Activated naive CD4-positive, alpha-beta T cell treated with anti-CD3 and anti-CD28 coated beads for 36 hours (primary cell): ENCODE measurements around the gene KRT82. TPM values are rescaled to one million over a fixed set of nuclear protein-coding genes. Genes with fewer than 3 reads are reported as not detected.
"Not testable (repeated sequence)": the region's sequence is repeated elsewhere in the genome, so short reads cannot be mapped to it uniquely, and the experiment has no call there.

ENCODE experiments used
- CTCF ChIA-PET: fragments of 350-600 bp; sonication (Branson Sonifier 250); formaldehyde crosslinking; loops from one replicate; lab custom pipeline; 2021; ENCODE audit warnings: antibody characterized with exemption; lab: Charles Lee
- DNase-seq: peaks from one replicate; pipeline ENCODE4 v3.0.0-alpha.2; 2020
- H3K27ac Mint-ChIP-seq: one replicate; pipeline ENCODE4 v1.8.0; 2021; ENCODE audit warnings: mild to moderate bottlenecking, mixed read lengths
- H3K27me3 Mint-ChIP-seq: one replicate; pipeline ENCODE4 v1.8.0; 2021; ENCODE audit warnings: low read depth, mixed read lengths
- H3K36me3 Mint-ChIP-seq: one replicate; pipeline ENCODE4 v1.8.0; 2021; ENCODE audit warnings: low read depth, mixed read lengths
- H3K4me1 Mint-ChIP-seq: one replicate; pipeline ENCODE4 v1.8.0; 2021; ENCODE audit warnings: low read depth, mixed read lengths
- H3K4me3 Mint-ChIP-seq: one replicate; pipeline ENCODE4 v1.8.0; 2021; ENCODE audit warnings: mild to moderate bottlenecking, moderate library complexity, mixed read lengths
- H3K9me3 Mint-ChIP-seq: one replicate; pipeline ENCODE4 v1.8.0; 2021; ENCODE audit warnings: mixed read lengths
- intact Hi-C: fragments of 100-400 bp; cut with micrococcal nuclease; formaldehyde crosslinking; loops from one replicate; pipeline ENCODE4 v1.15.1; 2023
- total RNA-seq, 2 experiments: library from RNA; stranded (reverse); gene quantifications; one replicate each; pipeline ENCODE4 v1.2.3, GENCODE V29; 2021

The KRT82 gene
- not detected for total RNA-seq

DNA sequence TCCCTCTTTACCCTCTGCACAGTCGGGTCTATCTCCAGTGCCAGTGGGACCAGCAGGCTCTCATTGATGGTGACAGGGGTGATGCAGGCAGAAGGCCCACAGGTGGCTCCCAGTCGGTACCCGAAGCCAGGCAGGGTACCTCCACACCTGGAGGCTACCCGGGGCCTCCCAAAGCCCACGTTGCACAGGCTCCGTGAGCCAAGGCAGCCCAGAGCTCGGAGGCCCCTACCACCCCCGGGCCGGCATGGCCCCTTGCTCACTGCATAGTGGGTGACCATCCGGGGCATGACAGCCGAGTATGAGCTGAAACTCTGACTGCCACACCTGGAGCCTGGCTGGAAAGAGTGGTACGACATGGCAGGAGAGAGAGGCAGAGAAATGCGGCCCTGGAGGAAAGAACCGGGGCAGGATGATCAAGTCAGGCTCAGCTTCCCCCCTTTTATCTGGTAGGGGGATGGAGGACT, at the start of gene KRT82:
Gene KRT82 (minus strand): TSS at position 414 of the 464 bp plus-strand sequence. CDS start 58 bp downstream, at position 356.
- CTCF ChIA-PET: interaction anchor here (0.6 kb wide), 1 partner anchor 721 kb away, joined by 3 read pairs; no protein-coding TSS in a partner anchor
- H3K4me3 Mint-ChIP-seq: no peak within 1 kb of the TSS
- H3K9me3 Mint-ChIP-seq: no peaks in the 10 kb centered on the region
- H3K27ac Mint-ChIP-seq: no peak within 1 kb of the TSS
- H3K36me3 Mint-ChIP-seq: no peaks in the 10 kb centered on the region
- no peaks in the 10 kb centered on the region for H3K4me1 Mint-ChIP-seq
- H3K27me3 Mint-ChIP-seq: no peaks in the 10 kb centered on the region
- intact Hi-C loops: no loop called here
- DNase-seq: no peak

DNA sequence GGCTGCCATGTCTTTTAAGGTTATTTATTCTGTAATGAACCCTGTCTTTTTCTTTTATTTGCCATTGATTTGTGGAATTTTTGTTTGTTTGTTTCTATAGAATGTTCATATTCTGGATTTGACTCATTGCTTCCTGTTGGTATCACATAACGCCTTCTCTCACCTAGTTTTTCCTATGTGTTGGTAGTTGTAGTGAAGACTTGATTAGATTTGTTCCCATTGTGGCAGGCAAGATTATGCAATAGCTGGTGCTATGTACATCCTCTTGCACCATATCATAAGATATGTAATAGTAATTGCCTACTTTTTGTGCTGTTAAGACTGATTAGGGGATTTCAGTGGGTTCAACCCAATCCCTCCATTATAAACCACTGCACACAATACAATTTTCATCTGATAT, 49.7 kb upstream of the KRT82 start:
- no peak overlapping the region for H3K4me3 Mint-ChIP-seq
- CTCF ChIA-PET: no interaction called here
- no peak overlapping the region for H3K27ac Mint-ChIP-seq
- peaks cover 5% of the 10 kb centered on the region for H3K27me3 Mint-ChIP-seq
- no peaks in the 10 kb centered on the region for H3K36me3 Mint-ChIP-seq
- peaks cover 2% of the 10 kb centered on the region for H3K4me1 Mint-ChIP-seq
- intact Hi-C loops: no loop called here
- H3K9me3 Mint-ChIP-seq: no peaks in the 10 kb centered on the region
- DNase-seq: no peak

DNA sequence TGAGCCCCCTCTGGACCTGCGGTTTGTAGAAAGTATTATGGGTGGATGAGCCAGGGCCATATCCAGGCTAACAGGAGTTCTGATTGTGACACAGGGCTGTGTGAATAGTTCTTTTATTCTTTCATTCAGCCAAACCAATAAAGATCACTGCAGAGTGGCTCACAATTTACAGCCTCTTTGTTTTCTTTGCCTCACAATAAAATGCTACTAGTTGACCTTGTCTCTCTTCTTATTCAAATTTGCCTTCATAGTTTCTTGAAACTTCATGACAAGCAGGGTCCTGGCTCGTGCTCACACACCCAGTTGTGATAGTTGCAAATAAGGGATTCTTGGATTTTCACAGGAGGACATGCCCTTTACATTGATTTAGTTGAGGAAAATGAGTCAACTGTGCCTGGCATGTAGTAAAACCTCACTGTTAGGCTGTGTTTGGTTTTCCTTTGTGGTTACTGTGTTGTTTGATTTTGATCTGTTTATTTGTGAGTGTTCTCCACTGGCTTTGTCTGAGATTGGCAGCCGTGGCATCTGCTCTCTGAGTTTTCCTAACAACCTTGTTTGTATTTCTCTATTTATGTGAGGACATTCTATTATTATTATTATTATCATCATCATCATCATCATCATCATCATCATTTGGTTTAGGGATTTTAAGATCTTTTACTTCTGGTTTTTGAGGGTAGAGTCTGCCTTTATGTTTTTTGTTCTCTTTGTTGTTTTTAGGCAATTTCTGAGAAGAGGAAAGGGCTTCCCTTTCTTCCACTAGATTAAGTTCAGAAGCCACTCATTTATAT, 48.5 kb upstream of the KRT82 start:
- H3K4me3 Mint-ChIP-seq: no peak overlapping the region
- peaks cover 2% of the 10 kb centered on the region for H3K4me1 Mint-ChIP-seq
- CTCF ChIA-PET: no interaction called here
- DNase-seq: no peak
- H3K27me3 Mint-ChIP-seq: no peaks in the 10 kb centered on the region
- intact Hi-C loops: no loop called here
- H3K27ac Mint-ChIP-seq: no peak overlapping the region
- no peaks in the 10 kb centered on the region for H3K9me3 Mint-ChIP-seq
- H3K36me3 Mint-ChIP-seq: no peaks in the 10 kb centered on the region

DNA sequence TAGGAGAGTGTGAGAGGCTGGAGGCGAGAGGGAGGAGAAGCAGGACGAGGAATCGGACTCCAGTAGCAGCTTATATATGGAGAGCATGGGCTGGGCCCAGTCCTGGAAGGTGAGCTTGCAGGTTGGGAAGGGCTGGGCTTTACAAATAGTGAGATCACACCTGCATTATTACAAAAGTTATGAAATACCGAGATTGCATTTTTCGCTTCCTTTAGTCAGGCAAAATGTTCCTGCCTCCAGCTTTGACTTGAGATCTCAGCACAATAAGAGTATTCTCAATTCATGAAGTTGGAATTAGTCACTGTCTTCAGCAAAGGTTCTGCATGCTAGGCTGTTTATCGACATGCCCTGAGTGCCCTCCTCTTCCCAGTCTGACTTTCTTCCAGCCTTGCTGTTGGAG, 46.0 kb upstream of the KRT82 start, which contains the start of gene KRT6B:
Gene KRT6B (minus strand): TSS at position 46 of the 400 bp plus-strand sequence. CDS start 68 bp downstream, outside the sequence.
- H3K9me3 Mint-ChIP-seq: no peaks in the 10 kb centered on the region
- peaks cover 2% of the 10 kb centered on the region for H3K4me1 Mint-ChIP-seq
- H3K27me3 Mint-ChIP-seq: no peaks in the 10 kb centered on the region
- CTCF ChIA-PET: no interaction called here
- no peaks in the 10 kb centered on the region for H3K36me3 Mint-ChIP-seq
- DNase-seq: no peak
- intact Hi-C loops: no loop called here
- H3K4me3 Mint-ChIP-seq: no peak within 1 kb of the TSS
- H3K27ac Mint-ChIP-seq: no peak within 1 kb of the TSS

GRCh38 chr12:52448228-52448627, 42.1 kb upstream of the KRT82 start:
- CTCF ChIA-PET: no interaction called here
- Mint-ChIP-seq H3K9me3 (no peaks in the 10 kb centered on the region), H3K27me3 (peaks cover 6% of the 10 kb centered on the region), H3K36me3 (no peaks in the 10 kb centered on the region), H3K4me3 (no peak overlapping the region), H3K27ac (no peak overlapping the region), H3K4me1 (no peaks in the 10 kb centered on the region)
- intact Hi-C loops: no loop called here
- no peak for DNase-seq

GRCh38 chr12:52447196-52447595, 41.1 kb upstream of the KRT82 start:
- not testable (repeated sequence) for H3K27ac Mint-ChIP-seq, H3K27me3 Mint-ChIP-seq, DNase-seq

GRCh38 chr12:52446367-52447045, 40.4 kb upstream of the KRT82 start:
- CTCF ChIA-PET: interaction anchor here (1.1 kb wide), 1 partner anchor 19 kb away, joined by 3 read pairs; no protein-coding TSS in a partner anchor
- Mint-ChIP-seq H3K36me3 (no peaks in the 10 kb centered on the region), H3K27me3 (peaks cover 10% of the 10 kb centered on the region), H3K27ac (no peak overlapping the region), H3K9me3 (no peaks in the 10 kb centered on the region), H3K4me3 (no peak overlapping the region), H3K4me1 (no peaks in the 10 kb centered on the region)
- intact Hi-C loops: no loop called here
- DNase-seq: no peak

More at GRCh38 chr12:52447196-52447595, 41.1 kb upstream of the KRT82 start:
- intact Hi-C loops, H3K9me3 Mint-ChIP-seq, H3K4me1 Mint-ChIP-seq, H3K4me3 Mint-ChIP-seq, H3K36me3 Mint-ChIP-seq: not testable (repeated sequence)
- CTCF ChIA-PET: interaction anchor here (1.1 kb wide), 1 partner anchor 19 kb away, joined by 3 read pairs; no protein-coding TSS in a partner anchor

GRCh38 chr12:52445876-52446275, 39.7 kb upstream of the KRT82 start:
- Mint-ChIP-seq H3K4me1 (no peaks in the 10 kb centered on the region), H3K4me3 (no peak overlapping the region), H3K9me3 (no peaks in the 10 kb centered on the region), H3K27me3 (peaks cover 12% of the 10 kb centered on the region), H3K27ac (no peak overlapping the region), H3K36me3 (no peaks in the 10 kb centered on the region)
- intact Hi-C loops: no loop called here
- CTCF ChIA-PET: no interaction called here
- no peak for DNase-seq

- CTCF ChIA-PET: interaction anchor here (0.7 kb wide), 1 partner anchor 435 kb away, joined by 3 read pairs; no protein-coding TSS in a partner anchor
- Mint-ChIP-seq H3K27ac (no peak overlapping the region), H3K4me1 (no peaks in the 10 kb centered on the region), H3K36me3 (no peaks in the 10 kb centered on the region), H3K4me3 (no peak overlapping the region), H3K27me3 (peaks cover 12% of the 10 kb centered on the region), H3K9me3 (no peaks in the 10 kb centered on the region)
- no peak for DNase-seq
- intact Hi-C loops: no loop called here
Measured at GRCh38 chr12:52444647-52445595, 38.8 kb upstream of the KRT82 start.

GRCh38 chr12:52443966-52444365, 37.8 kb upstream of the KRT82 start:
- no peaks in the 10 kb centered on the region for H3K9me3 Mint-ChIP-seq
- intact Hi-C loops: no loop called here
- no peak overlapping the region for H3K4me3 Mint-ChIP-seq
- CTCF ChIA-PET: interaction anchor here (0.7 kb wide), 1 partner anchor 436 kb away, joined by 3 read pairs; no protein-coding TSS in a partner anchor
- no peaks in the 10 kb centered on the region for H3K4me1 Mint-ChIP-seq
- DNase-seq: no peak
- H3K36me3 Mint-ChIP-seq: no peaks in the 10 kb centered on the region
- H3K27ac Mint-ChIP-seq: no peak overlapping the region
- H3K27me3 Mint-ChIP-seq: peaks cover 12% of the 10 kb centered on the region

- Mint-ChIP-seq H3K27me3 (peaks cover 12% of the 10 kb centered on the region), H3K27ac (no peak overlapping the region), H3K9me3 (no peaks in the 10 kb centered on the region), H3K36me3 (no peaks in the 10 kb centered on the region), H3K4me1 (no peaks in the 10 kb centered on the region), H3K4me3 (no peak overlapping the region)
- DNase-seq: no peak
- intact Hi-C loops: no loop called here
- CTCF ChIA-PET: no interaction called here
Measured at GRCh38 chr12:52442600-52443061, 36.5 kb upstream of the KRT82 start.
